ENCODE results near the gene SYNGR1.

SYNGR1 gene

GRCh38 chr22:39371732-39372131 lies 21.9 kb downstream of the SYNGR1 start:
- no peak for DNase-seq (ENCODE audit: low read depth)

- DNase-seq (ENCODE audit: low read depth), result no peak
These were observed 24.4 kb downstream of the SYNGR1 start for GRCh38 chr22:39374191-39374590.

- DNase-seq (ENCODE audit: low read depth), result no peak
These were observed 25.0 kb downstream of the SYNGR1 start for GRCh38 chr22:39374801-39375200.

- no peak for DNase-seq (ENCODE audit: low read depth)
These were observed 25.9 kb downstream of the SYNGR1 start for GRCh38 chr22:39375646-39376045.

GRCh38 chr22:39379756-39380730 lies 30.3 kb downstream of the SYNGR1 start:
- DNase-seq (ENCODE audit: low read depth), result no peak

GRCh38 chr22:39381009-39381755 lies 31.4 kb downstream of the SYNGR1 start:
- no peak for DNase-seq (ENCODE audit: low read depth)

GRCh38 chr22:39381930-39382329 lies 32.1 kb downstream of the SYNGR1 start:
- no peak for DNase-seq (ENCODE audit: low read depth)

- DNase-seq (ENCODE audit: low read depth), result no peak
These were observed 32.6 kb downstream of the SYNGR1 start for GRCh38 chr22:39382410-39382809.

- no peak for DNase-seq (ENCODE audit: low read depth)
These were observed 34.2 kb downstream of the SYNGR1 start for GRCh38 chr22:39383841-39384625.

- DNase-seq (ENCODE audit: low read depth), result no peak
These were observed 35.1 kb downstream of the SYNGR1 start for GRCh38 chr22:39384750-39385480.

GRCh38 chr22:39388261-39389011 lies 38.6 kb downstream of the SYNGR1 start:
- DNase-seq (ENCODE audit: low read depth), result no peak

- DNase-seq (ENCODE audit: low read depth), result no peak
These were observed 39.6 kb downstream of the SYNGR1 start for GRCh38 chr22:39389420-39389819.

- no peak for DNase-seq (ENCODE audit: low read depth)
These were observed 42.7 kb downstream of the SYNGR1 start for GRCh38 chr22:39392341-39392948.

GRCh38 chr22:39395936-39396796 lies 46.4 kb downstream of the SYNGR1 start:
- no peak for DNase-seq (ENCODE audit: low read depth)

- DNase-seq (ENCODE audit: low read depth), result no peak
These were observed 47.0 kb downstream of the SYNGR1 start for GRCh38 chr22:39396797-39397195.

- no peak for DNase-seq (ENCODE audit: low read depth)
These were observed 51.5 kb downstream of the SYNGR1 start for GRCh38 chr22:39401301-39401631.

GRCh38 chr22:39405346-39406085 lies 55.7 kb downstream of the SYNGR1 start:
- no peak for DNase-seq (ENCODE audit: low read depth)

GRCh38 chr22:39408173-39408572 lies 58.4 kb downstream of the SYNGR1 start:
- DNase-seq (ENCODE audit: low read depth), result no peak

GRCh38 chr22:39408807-39409206 lies 59.0 kb downstream of the SYNGR1 start:
- no peak for DNase-seq (ENCODE audit: low read depth)

All from HS-5 (cell line).